IMR-90 (cell line): Measurements from ENCODE around the gene TEX36. TPM values are rescaled to one million over a fixed set of nuclear protein-coding genes. Genes with fewer than 3 reads are reported as not detected.
"Not testable (repeated sequence)": the region's sequence is repeated elsewhere in the genome, so short reads cannot be mapped to it uniquely, and the experiment has no call there.

Experiments used
- ATAC-seq: fragments of 200-7000 bp; cut with Tn5 transposase; 2 replicates; pipeline ENCODE4 v1.9.1; 2020; ENCODE audit warnings: low read depth, mild to moderate bottlenecking, moderate library complexity
- BruUV-seq: library from RNA; stranded (reverse); fragments of 400-500 nt; replicated peaks from 2 replicates; lab custom pipeline; 2021; lab: Mats Ljungman, UMichigan
- CTCF ChIA-PET: fragments of 300-600 bp; formaldehyde crosslinking; extraction: SDS; loops from one replicate; lab custom pipeline; 2021; ENCODE audit warnings: antibody characterized with exemption; lab: Yijun Ruan, JAX
- POLR2A ChIA-PET: fragments of 300-600 bp; sonication (Branson Sonifier 250); formaldehyde crosslinking; loops from one replicate; lab custom pipeline; 2022; ENCODE audit warnings: antibody characterized with exemption; ENCODE audit not compliant: unreplicated experiment; lab: Charles Lee
- DNase-seq: peaks from one replicate; pipeline ENCODE4 v3.0.0; 2013
- H2AFZ ChIP-seq: replicated peaks from 2 replicates; pipeline ENCODE3; 2013; ENCODE audit warnings: low read length, mild to moderate bottlenecking; ENCODE audit not compliant: poor library complexity
- H2AK5ac ChIP-seq: 2 replicates; pipeline ENCODE4 v1.6.1; 2013; ENCODE audit warnings: low read depth, low read length, inconsistent platforms
- H2AK9ac ChIP-seq: replicated peaks from 2 replicates; pipeline ENCODE3; 2013; ENCODE audit warnings: mild to moderate bottlenecking, low read depth, low read length, moderate library complexity; ENCODE audit not compliant: poor library complexity
- H2BK120ac ChIP-seq: 2 replicates; pipeline ENCODE4 v1.6.1; 2013; ENCODE audit warnings: low read depth, low read length, inconsistent platforms
- H2BK15ac ChIP-seq: 3 replicates; pipeline ENCODE4 v1.6.1; 2013; ENCODE audit warnings: low read depth, low read length, inconsistent platforms
- H2BK20ac ChIP-seq: 2 replicates; pipeline ENCODE4 v1.6.1; 2013; ENCODE audit warnings: low read depth, mild to moderate bottlenecking, inconsistent platforms, low read length, moderate library complexity
- H2BK5ac ChIP-seq: 2 replicates; pipeline ENCODE4 v1.6.1; 2013; ENCODE audit warnings: mild to moderate bottlenecking, low read depth, low read length, inconsistent platforms; ENCODE audit not compliant: poor library complexity, severe bottlenecking
- H3K14ac ChIP-seq: replicated peaks from 2 replicates; pipeline ENCODE4 v1.6.1; 2013; ENCODE audit warnings: low read depth, low read length, inconsistent platforms
- H3K18ac ChIP-seq: 2 replicates; pipeline ENCODE4 v1.6.1; 2013; ENCODE audit warnings: low read depth, low read length, control low read depth
- H3K23ac ChIP-seq: 2 replicates; pipeline ENCODE4 v1.6.1; 2013; ENCODE audit warnings: low read depth, low read length, inconsistent platforms
- H3K27ac ChIP-seq: 2 replicates; pipeline ENCODE4 v1.5.1; 2013; ENCODE audit warnings: mild to moderate bottlenecking, control low read depth, low read length; ENCODE audit not compliant: insufficient read depth
- H3K27me3 ChIP-seq: 2 replicates; pipeline ENCODE4 v1.6.1; 2013; ENCODE audit warnings: low read length; ENCODE audit not compliant: control insufficient read depth, insufficient read depth
- H3K36me3 ChIP-seq: 2 replicates; pipeline ENCODE4 v1.6.1; 2013; ENCODE audit warnings: low read length, mixed read lengths; ENCODE audit not compliant: control insufficient read depth, insufficient read depth
- H3K4ac ChIP-seq: 2 replicates; pipeline ENCODE4 v1.6.1; 2013; ENCODE audit warnings: low read depth, low read length, inconsistent platforms
- H3K4me1 ChIP-seq: 2 replicates; pipeline ENCODE4 v1.6.1; 2013; ENCODE audit warnings: low read length, mixed read lengths; ENCODE audit not compliant: control insufficient read depth, insufficient read depth
- H3K4me2 ChIP-seq: 2 replicates; pipeline ENCODE4 v1.6.1; 2013; ENCODE audit warnings: low read depth, mild to moderate bottlenecking, control low read depth, low read length, moderate library complexity
- H3K4me3 ChIP-seq: 2 replicates; pipeline ENCODE4 v1.5.1; 2013; ENCODE audit warnings: low read depth, mild to moderate bottlenecking, control low read depth, low read length, moderate library complexity; ENCODE audit not compliant: insufficient read depth
- H3K56ac ChIP-seq: 2 replicates; pipeline ENCODE4 v1.6.1; 2013; ENCODE audit warnings: low read length, inconsistent platforms; ENCODE audit not compliant: insufficient read depth; ENCODE audit errors: extremely low read depth
- H3K79me1 ChIP-seq, 2 experiments: 2 replicates each; pipeline ENCODE4 v1.6.1; 2013; ENCODE audit warnings: low read length in 2 of 2, inconsistent platforms in 1 of 2, low read depth in 1 of 2
- H3K9ac ChIP-seq: 2 replicates; pipeline ENCODE4 v1.6.1; 2013; ENCODE audit warnings: low read depth, low read length, control low read depth
- H3K9me1 ChIP-seq: 2 replicates; pipeline ENCODE4 v1.6.1; 2013; ENCODE audit warnings: low read length, inconsistent platforms; ENCODE audit not compliant: insufficient read depth
- H3K9me3 ChIP-seq: 2 replicates; pipeline ENCODE4 v1.6.1; 2013; ENCODE audit warnings: low read length; ENCODE audit not compliant: control insufficient read depth, insufficient read depth
- H4K20me1 ChIP-seq: 2 replicates; pipeline ENCODE4 v1.6.1; 2013; ENCODE audit warnings: low read length, inconsistent platforms; ENCODE audit not compliant: insufficient read depth
- H4K5ac ChIP-seq: 2 replicates; pipeline ENCODE4 v1.6.1; 2013; ENCODE audit warnings: mild to moderate bottlenecking, low read depth, low read length, control low read depth
- H4K8ac ChIP-seq, 2 experiments: 2 replicates each; pipeline ENCODE4 v1.6.1; 2013; ENCODE audit warnings: low read depth in 2 of 2, low read length in 2 of 2, control low read depth in 1 of 2, inconsistent platforms in 1 of 2
- H4K91ac ChIP-seq: 2 replicates; pipeline ENCODE4 v1.6.1; 2013; ENCODE audit warnings: low read depth, low read length, inconsistent platforms; ENCODE audit not compliant: insufficient read depth
- WGBS, 2 experiments: methylation state at CpG; one replicate each; pipeline versions ENCODE4 v1.1.5 to v1.1.7; 2013; ENCODE audit warnings: missing lambda C conversion rate in 2 of 2; ENCODE audit not compliant: insufficient read length in 1 of 2; ENCODE audit errors: extremely low coverage in 2 of 2; 5-methylcytosine and 5-hydroxymethylcytosine counted together
- dilution Hi-C: fragments of 300-500 bp; cut with HindIII; formaldehyde crosslinking; loops from one replicate; pipeline ENCODE4 v1.14.3; 2018; ENCODE audit warnings: low sequenced_read_pairs; ENCODE audit not compliant: unreplicated experiment
- in situ Hi-C: fragments of 300-500 bp; cut with MboI; formaldehyde crosslinking; loops from 3 replicates; pipeline ENCODE4 v1.14.3; 2019; ENCODE audit warnings: low sequenced_read_pairs, inconsistent platforms, mixed read lengths
- intact Hi-C: fragments of 100-400 bp; cut with micrococcal nuclease; formaldehyde crosslinking; loops from 2 replicates; pipeline ENCODE4 v1.10.0; 2022
- polyA plus RNA-seq, 3 experiments: library from polyadenylated mRNA; depleted of rRNA; stranded (reverse); fragments of >200 nt; gene quantifications; 2 replicates each; pipeline ENCODE4 v1.2.3, GENCODE V29; 2012; ENCODE audit warnings: low replicate concordance in 1 of 3
- total RNA-seq: library from RNA; depleted of rRNA; stranded (reverse); fragments of >200 nt; gene quantifications from 2 replicates; pipeline ENCODE4 v1.2.3, GENCODE V29; 2012

TEX36 gene
- total and polyA plus RNA-seq, 2 of the 4 experiments (the other 2 are of a cell fraction), result not detected

DNA sequence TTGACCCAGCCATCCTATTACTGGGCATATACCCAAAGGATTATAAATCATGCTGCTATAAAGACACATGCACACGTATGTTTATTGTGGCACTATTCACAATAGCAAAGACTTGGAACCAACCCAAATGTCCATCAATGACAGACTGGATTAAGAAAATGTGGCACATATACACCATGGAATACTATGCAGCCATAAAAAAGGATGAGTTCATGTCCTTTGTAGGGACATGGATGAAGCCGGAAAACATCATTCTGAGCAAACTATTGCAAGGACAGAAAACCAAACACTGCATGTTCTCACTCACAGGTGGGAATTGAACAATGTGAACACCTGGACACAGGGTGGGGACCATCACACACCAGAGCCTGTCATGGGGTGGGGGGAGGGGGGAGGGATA is 29.9 kb downstream of the TEX36 start:
- H3K27ac ChIP-seq, POLR2A ChIA-PET, H3K4me3 ChIP-seq, ATAC-seq, H3K79me1 ChIP-seq, H2BK15ac ChIP-seq, H3K4me2 ChIP-seq, H3K27me3 ChIP-seq, H3K14ac ChIP-seq, H3K4ac ChIP-seq, dilution Hi-C loops, H2BK120ac ChIP-seq, H3K9me1 ChIP-seq, H3K56ac ChIP-seq, H4K5ac ChIP-seq, H2BK20ac ChIP-seq, H3K9ac ChIP-seq, H3K9me3 ChIP-seq, BruUV-seq, H4K8ac ChIP-seq, in situ Hi-C loops, H2AK9ac ChIP-seq, DNase-seq, H2AK5ac ChIP-seq, H2AFZ ChIP-seq, H4K91ac ChIP-seq, H4K20me1 ChIP-seq, CTCF ChIA-PET, H3K36me3 ChIP-seq, H3K4me1 ChIP-seq, H3K18ac ChIP-seq, H2BK5ac ChIP-seq, H3K23ac ChIP-seq: not testable (repeated sequence)
- WGBS, 2 experiments, result no CpG with 5 or more reads among the region's 2 CpGs
- intact Hi-C loops, result loop anchor here (10.0 kb wide), 1 partner anchor 158 kb away; no protein-coding TSS in a partner anchor
